Type B pancreatic cell (in vitro differentiated cells): Measurements from ENCODE around the gene BCL6B. TPM values are rescaled to one million over a fixed set of nuclear protein-coding genes. Genes with fewer than 3 reads are reported as not detected.

Source experiments
- DNase-seq: peaks from one replicate; pipeline ENCODE4 v3.0.0; 2021; ENCODE audit warnings: mixed read lengths; ENCODE audit not compliant: unreplicated experiment; ENCODE audit errors: extremely low spot score
- H3K27ac Mint-ChIP-seq: 2 replicates; pipeline ENCODE4 v1.8.0; 2021; ENCODE audit warnings: mild to moderate bottlenecking, mixed read lengths
- H3K27me3 Mint-ChIP-seq: 2 replicates; pipeline ENCODE4 v1.8.0; 2021; ENCODE audit warnings: mixed read lengths
- H3K36me3 Mint-ChIP-seq: 2 replicates; pipeline ENCODE4 v1.8.0; 2021; ENCODE audit warnings: mixed read lengths
- H3K4me1 Mint-ChIP-seq: one replicate; pipeline ENCODE4 v1.8.0; 2021; ENCODE audit warnings: mixed read lengths; ENCODE audit not compliant: unreplicated experiment
- H3K4me3 Mint-ChIP-seq: 2 replicates; pipeline ENCODE4 v1.8.0; 2021; ENCODE audit warnings: mild to moderate bottlenecking, mixed read lengths
- H3K9me3 Mint-ChIP-seq: 2 replicates; pipeline ENCODE4 v1.8.0; 2021; ENCODE audit warnings: mixed read lengths
- CTCF ChIP-seq: fragments of 200-600 bp; sonication (generic); conservative IDR thresholded peaks from 2 replicates; pipeline ENCODE4 v1.5.0; 2021; ENCODE audit warnings: antibody characterized with exemption, mild to moderate bottlenecking
- total RNA-seq: library from RNA; stranded (reverse); gene quantifications from 2 replicates; pipeline ENCODE4 v1.2.1, GENCODE V29; 2021; ENCODE audit warnings: low replicate concordance

BCL6B gene
- total RNA-seq, 1 donor from 2014 or later: not detected

GRCh38 chr17:6994118-6994598 lies 28.7 kb upstream of the BCL6B start:
- H3K36me3 Mint-ChIP-seq: peaks cover 19% of the 10 kb centered on the region
- no peaks in the 10 kb centered on the region for H3K4me1 Mint-ChIP-seq
- peaks cover 4% of the 10 kb centered on the region for H3K27me3 Mint-ChIP-seq
- H3K4me3 Mint-ChIP-seq: peak overlapping the region; percentile 3
- DNase-seq: no peak
- TF ChIP-seq CTCF: no peak
- no peaks in the 10 kb centered on the region for H3K9me3 Mint-ChIP-seq
- H3K27ac Mint-ChIP-seq: no peak overlapping the region

GRCh38 chr17:6994666-6995256 lies 28.1 kb upstream of the BCL6B start:
- TF ChIP-seq CTCF: no peak
- Mint-ChIP-seq H3K36me3 (peaks cover 25% of the 10 kb centered on the region), H3K27me3 (peaks cover 4% of the 10 kb centered on the region), H3K4me3 (peak overlapping the region; percentile 69), H3K9me3 (no peaks in the 10 kb centered on the region), H3K4me1 (no peaks in the 10 kb centered on the region), H3K27ac (no peak overlapping the region)
- no peak for DNase-seq

- TF ChIP-seq CTCF: no peak
- Mint-ChIP-seq H3K27ac (no peak within 1 kb of the TSS), H3K27me3 (peaks cover 4% of the 10 kb centered on the region), H3K36me3 (peaks cover 30% of the 10 kb centered on the region), H3K4me3 (peak within 1 kb of the TSS; percentile 82), H3K9me3 (no peaks in the 10 kb centered on the region), H3K4me1 (no peaks in the 10 kb centered on the region)
- DNase-seq: no peak
Measured at GRCh38 chr17:6995500-6996255, 27.2 kb upstream of the BCL6B start, which contains the start of gene ALOX12. Gene ALOX12, plus strand, starts transcription at chr17:6996049. Its CDS starts 69 bp downstream, at chr17:6996118.

GRCh38 chr17:6996256-6997011 lies 26.4 kb upstream of the BCL6B start:
- peaks cover 4% of the 10 kb centered on the region for H3K27me3 Mint-ChIP-seq
- DNase-seq: no peak
- peaks cover 34% of the 10 kb centered on the region for H3K36me3 Mint-ChIP-seq
- H3K27ac Mint-ChIP-seq: no peak overlapping the region
- no peaks in the 10 kb centered on the region for H3K9me3 Mint-ChIP-seq
- no peak overlapping the region for H3K4me3 Mint-ChIP-seq
- no peaks in the 10 kb centered on the region for H3K4me1 Mint-ChIP-seq
- no peak for TF ChIP-seq CTCF

- TF ChIP-seq CTCF: no peak
- peak overlapping the region; percentile 29 for H3K4me3 Mint-ChIP-seq
- DNase-seq: no peak
- no peak overlapping the region for H3K27ac Mint-ChIP-seq
- no peaks in the 10 kb centered on the region for H3K9me3 Mint-ChIP-seq
- peaks cover 4% of the 10 kb centered on the region for H3K27me3 Mint-ChIP-seq
- H3K36me3 Mint-ChIP-seq: peaks cover 40% of the 10 kb centered on the region
- H3K4me1 Mint-ChIP-seq: no peaks in the 10 kb centered on the region
Measured at GRCh38 chr17:6997171-6997570, 25.7 kb upstream of the BCL6B start.
